IMR-90 (cell line): ENCODE results near the gene SIK3. TPM values are rescaled to one million over a fixed set of nuclear protein-coding genes. Genes with fewer than 3 reads are reported as not detected.

Source experiments
- ATAC-seq: fragments of 200-7000 bp; cut with Tn5 transposase; 2 replicates; pipeline ENCODE4 v1.9.1; 2020; ENCODE audit warnings: low read depth, mild to moderate bottlenecking, moderate library complexity
- BruUV-seq: library from RNA; stranded (reverse); fragments of 400-500 nt; replicated peaks from 2 replicates; lab custom pipeline; 2021; lab: Mats Ljungman, UMichigan
- CTCF ChIA-PET: fragments of 300-600 bp; formaldehyde crosslinking; extraction: SDS; loops from one replicate; lab custom pipeline; 2021; ENCODE audit warnings: antibody characterized with exemption; lab: Yijun Ruan, JAX
- POLR2A ChIA-PET: fragments of 300-600 bp; sonication (Branson Sonifier 250); formaldehyde crosslinking; loops from one replicate; lab custom pipeline; 2022; ENCODE audit warnings: antibody characterized with exemption; ENCODE audit not compliant: unreplicated experiment; lab: Charles Lee
- DNase-seq: peaks from one replicate; pipeline ENCODE4 v3.0.0; 2013
- H2AFZ ChIP-seq: replicated peaks from 2 replicates; pipeline ENCODE3; 2013; ENCODE audit warnings: low read length, mild to moderate bottlenecking; ENCODE audit not compliant: poor library complexity
- H2AK5ac ChIP-seq: 2 replicates; pipeline ENCODE4 v1.6.1; 2013; ENCODE audit warnings: low read depth, low read length, inconsistent platforms
- H2AK9ac ChIP-seq: replicated peaks from 2 replicates; pipeline ENCODE3; 2013; ENCODE audit warnings: mild to moderate bottlenecking, low read depth, low read length, moderate library complexity; ENCODE audit not compliant: poor library complexity
- H2BK120ac ChIP-seq: 2 replicates; pipeline ENCODE4 v1.6.1; 2013; ENCODE audit warnings: low read depth, low read length, inconsistent platforms
- H2BK15ac ChIP-seq: 3 replicates; pipeline ENCODE4 v1.6.1; 2013; ENCODE audit warnings: low read depth, low read length, inconsistent platforms
- H2BK20ac ChIP-seq: 2 replicates; pipeline ENCODE4 v1.6.1; 2013; ENCODE audit warnings: low read depth, mild to moderate bottlenecking, inconsistent platforms, low read length, moderate library complexity
- H2BK5ac ChIP-seq: 2 replicates; pipeline ENCODE4 v1.6.1; 2013; ENCODE audit warnings: mild to moderate bottlenecking, low read depth, low read length, inconsistent platforms; ENCODE audit not compliant: poor library complexity, severe bottlenecking
- H3K14ac ChIP-seq: replicated peaks from 2 replicates; pipeline ENCODE4 v1.6.1; 2013; ENCODE audit warnings: low read depth, low read length, inconsistent platforms
- H3K18ac ChIP-seq: 2 replicates; pipeline ENCODE4 v1.6.1; 2013; ENCODE audit warnings: low read depth, low read length, control low read depth
- H3K23ac ChIP-seq: 2 replicates; pipeline ENCODE4 v1.6.1; 2013; ENCODE audit warnings: low read depth, low read length, inconsistent platforms
- H3K27ac ChIP-seq: 2 replicates; pipeline ENCODE4 v1.5.1; 2013; ENCODE audit warnings: mild to moderate bottlenecking, control low read depth, low read length; ENCODE audit not compliant: insufficient read depth
- H3K27me3 ChIP-seq: 2 replicates; pipeline ENCODE4 v1.6.1; 2013; ENCODE audit warnings: low read length; ENCODE audit not compliant: control insufficient read depth, insufficient read depth
- H3K36me3 ChIP-seq: 2 replicates; pipeline ENCODE4 v1.6.1; 2013; ENCODE audit warnings: low read length, mixed read lengths; ENCODE audit not compliant: control insufficient read depth, insufficient read depth
- H3K4ac ChIP-seq: 2 replicates; pipeline ENCODE4 v1.6.1; 2013; ENCODE audit warnings: low read depth, low read length, inconsistent platforms
- H3K4me1 ChIP-seq: 2 replicates; pipeline ENCODE4 v1.6.1; 2013; ENCODE audit warnings: low read length, mixed read lengths; ENCODE audit not compliant: control insufficient read depth, insufficient read depth
- H3K4me2 ChIP-seq: 2 replicates; pipeline ENCODE4 v1.6.1; 2013; ENCODE audit warnings: low read depth, mild to moderate bottlenecking, control low read depth, low read length, moderate library complexity
- H3K4me3 ChIP-seq: 2 replicates; pipeline ENCODE4 v1.5.1; 2013; ENCODE audit warnings: low read depth, mild to moderate bottlenecking, control low read depth, low read length, moderate library complexity; ENCODE audit not compliant: insufficient read depth
- H3K56ac ChIP-seq: 2 replicates; pipeline ENCODE4 v1.6.1; 2013; ENCODE audit warnings: low read length, inconsistent platforms; ENCODE audit not compliant: insufficient read depth; ENCODE audit errors: extremely low read depth
- H3K79me1 ChIP-seq, 2 experiments: 2 replicates each; pipeline ENCODE4 v1.6.1; 2013; ENCODE audit warnings: low read length in 2 of 2, inconsistent platforms in 1 of 2, low read depth in 1 of 2
- H3K9ac ChIP-seq: 2 replicates; pipeline ENCODE4 v1.6.1; 2013; ENCODE audit warnings: low read depth, low read length, control low read depth
- H3K9me1 ChIP-seq: 2 replicates; pipeline ENCODE4 v1.6.1; 2013; ENCODE audit warnings: low read length, inconsistent platforms; ENCODE audit not compliant: insufficient read depth
- H3K9me3 ChIP-seq: 2 replicates; pipeline ENCODE4 v1.6.1; 2013; ENCODE audit warnings: low read length; ENCODE audit not compliant: control insufficient read depth, insufficient read depth
- H4K20me1 ChIP-seq: 2 replicates; pipeline ENCODE4 v1.6.1; 2013; ENCODE audit warnings: low read length, inconsistent platforms; ENCODE audit not compliant: insufficient read depth
- H4K5ac ChIP-seq: 2 replicates; pipeline ENCODE4 v1.6.1; 2013; ENCODE audit warnings: mild to moderate bottlenecking, low read depth, low read length, control low read depth
- H4K8ac ChIP-seq, 2 experiments: 2 replicates each; pipeline ENCODE4 v1.6.1; 2013; ENCODE audit warnings: low read depth in 2 of 2, low read length in 2 of 2, control low read depth in 1 of 2, inconsistent platforms in 1 of 2
- H4K91ac ChIP-seq: 2 replicates; pipeline ENCODE4 v1.6.1; 2013; ENCODE audit warnings: low read depth, low read length, inconsistent platforms; ENCODE audit not compliant: insufficient read depth
- CEBPB ChIP-seq: IDR thresholded peaks from 2 replicates; pipeline ENCODE4 v1.6.1; 2012; ENCODE audit warnings: low read depth, low read length, improper control_type of control experiment
- ELK1 ChIP-seq: fragments of 150-350 bp; IDR thresholded peaks from 2 replicates; pipeline ENCODE4 v1.6.1; 2016; ENCODE audit warnings: low read depth, mild to moderate bottlenecking, low read length, moderate library complexity, borderline replicate concordance
- MXI1 ChIP-seq: IDR thresholded peaks from 2 replicates; pipeline ENCODE4 v1.6.1; 2012; ENCODE audit warnings: low read depth, mild to moderate bottlenecking, low read length, moderate library complexity, borderline replicate concordance
- POLR2A ChIP-seq: IDR thresholded peaks from 2 replicates; pipeline ENCODE4 v1.6.1; 2012; ENCODE audit warnings: mild to moderate bottlenecking, low read depth, low read length
- RAD21 ChIP-seq: IDR thresholded peaks from 2 replicates; pipeline ENCODE4 v1.6.1; 2012; ENCODE audit warnings: low read length, improper control_type of control experiment
- RCOR1 ChIP-seq: IDR thresholded peaks from 2 replicates; pipeline ENCODE4 v1.6.1; 2012; ENCODE audit warnings: mild to moderate bottlenecking, low read length, improper control_type of control experiment; ENCODE audit not compliant: insufficient replicate concordance
- WGBS, 2 experiments: methylation state at CpG; one replicate each; pipeline versions ENCODE4 v1.1.5 to v1.1.7; 2013; ENCODE audit warnings: missing lambda C conversion rate in 2 of 2; ENCODE audit not compliant: insufficient read length in 1 of 2; ENCODE audit errors: extremely low coverage in 2 of 2; 5-methylcytosine and 5-hydroxymethylcytosine counted together
- dilution Hi-C: fragments of 300-500 bp; cut with HindIII; formaldehyde crosslinking; loops from one replicate; pipeline ENCODE4 v1.14.3; 2018; ENCODE audit warnings: low sequenced_read_pairs; ENCODE audit not compliant: unreplicated experiment
- in situ Hi-C: fragments of 300-500 bp; cut with MboI; formaldehyde crosslinking; loops from 3 replicates; pipeline ENCODE4 v1.14.3; 2019; ENCODE audit warnings: low sequenced_read_pairs, inconsistent platforms, mixed read lengths
- intact Hi-C: fragments of 100-400 bp; cut with micrococcal nuclease; formaldehyde crosslinking; loops from 2 replicates; pipeline ENCODE4 v1.10.0; 2022
- polyA plus RNA-seq, 3 experiments: library from polyadenylated mRNA; depleted of rRNA; stranded (reverse); fragments of >200 nt; gene quantifications; 2 replicates each; pipeline ENCODE4 v1.2.3, GENCODE V29; 2012; ENCODE audit warnings: low replicate concordance in 1 of 3
- total RNA-seq: library from RNA; depleted of rRNA; stranded (reverse); fragments of >200 nt; gene quantifications from 2 replicates; pipeline ENCODE4 v1.2.3, GENCODE V29; 2012
- TF ChIP-seq, protein P1 (sequence below): fragments of 150-350 bp; IDR thresholded peaks from 2 replicates; pipeline ENCODE4 v1.6.1; 2017; ENCODE audit warnings: mild to moderate bottlenecking, antibody characterized with exemption, low read length, low read depth

Gene SIK3
- total and polyA plus RNA-seq, 2 of the 4 experiments (the other 2 are of a cell fraction), result 8.2 to 9.1 TPM

DNA sequence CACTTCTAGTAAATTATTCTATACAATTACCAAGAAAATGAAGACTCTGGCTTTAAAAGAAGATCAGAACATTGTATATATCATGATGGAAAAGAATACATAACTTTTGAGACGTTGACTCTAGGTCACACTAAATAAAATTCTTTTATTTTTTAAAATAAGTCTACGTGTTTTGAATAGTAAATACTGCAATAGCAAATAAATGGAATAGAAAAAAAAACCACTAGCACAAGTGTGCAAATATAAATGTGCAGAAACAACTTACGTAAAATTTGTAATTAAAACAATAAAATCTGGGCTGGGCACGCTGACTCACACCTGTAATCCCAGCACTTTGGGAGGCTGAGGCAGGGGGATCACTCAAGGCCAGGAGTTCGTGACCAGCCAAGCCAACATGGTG, 17.9 kb downstream of the SIK3 start:
- H3K14ac ChIP-seq, result no peak overlapping the region
- no peak overlapping the region for H2AK5ac ChIP-seq
- dilution Hi-C loops, result no loop called here
- H3K36me3 ChIP-seq, result no peaks in the 10 kb centered on the region
- 0 out of 2 replicates have a peak, but pooled peaks cover 5% of the 10 kb centered on the region for H3K9me1 ChIP-seq
- no peak overlapping the region for H4K5ac ChIP-seq
- CTCF ChIA-PET, result interaction anchor here (0.8 to 1.4 kb wide), 2 partner anchors 18 to 198 kb away, joined by 3 to 5 read pairs; no protein-coding TSS in a partner anchor
- no peak overlapping the region for H3K4me3 ChIP-seq
- POLR2A ChIA-PET, result no interaction called here
- H3K9ac ChIP-seq, result no peak overlapping the region
- DNase-seq (no peak), ATAC-seq (no peak)
- no peak overlapping the region for H2AFZ ChIP-seq
- no peak overlapping the region for H2BK20ac ChIP-seq
- in situ Hi-C loops, result no loop called here
- H3K27me3 ChIP-seq, result no peaks in the 10 kb centered on the region
- intact Hi-C loops, result no loop called here
- H2AK9ac ChIP-seq, result no peak overlapping the region
- no peak overlapping the region for H3K18ac ChIP-seq
- H4K20me1 ChIP-seq, result peaks cover 35% of the 10 kb centered on the region
- H3K56ac ChIP-seq, result no peak overlapping the region
- no peak overlapping the region for H2BK120ac ChIP-seq
- no peak overlapping the region for H3K4ac ChIP-seq
- no peak overlapping the region for H4K8ac ChIP-seq
- H3K79me1 ChIP-seq, result peaks cover 23 to 28% of the 10 kb centered on the region in 2 experiments
- H3K9me3 ChIP-seq, result no peaks in the 10 kb centered on the region
- TF ChIP-seq RCOR1, result no peak
- no peak for TF ChIP-seq CEBPB
- TF ChIP-seq ELK1, result no peak
- TF ChIP-seq, protein P1, sequence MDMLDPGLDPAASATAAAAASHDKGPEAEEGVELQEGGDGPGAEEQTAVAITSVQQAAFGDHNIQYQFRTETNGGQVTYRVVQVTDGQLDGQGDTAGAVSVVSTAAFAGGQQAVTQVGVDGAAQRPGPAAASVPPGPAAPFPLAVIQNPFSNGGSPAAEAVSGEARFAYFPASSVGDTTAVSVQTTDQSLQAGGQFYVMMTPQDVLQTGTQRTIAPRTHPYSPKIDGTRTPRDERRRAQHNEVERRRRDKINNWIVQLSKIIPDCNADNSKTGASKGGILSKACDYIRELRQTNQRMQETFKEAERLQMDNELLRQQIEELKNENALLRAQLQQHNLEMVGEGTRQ, result no peak
- TF ChIP-seq MXI1, result no peak
- no peak for TF ChIP-seq POLR2A
- no peak for TF ChIP-seq RAD21
- 100% methylated on average over 2 of the region's 5 CpGs; no CpG with 5 or more reads in 1 of the 2 experiments for WGBS, 2 experiments
- no TSS peak for BruUV-seq
- no peak overlapping the region for H3K4me2 ChIP-seq
- no peak overlapping the region for H3K23ac ChIP-seq
- H2BK5ac ChIP-seq, result no peak overlapping the region
- no peak overlapping the region for H2BK15ac ChIP-seq
- no peak overlapping the region for H3K27ac ChIP-seq
- H4K91ac ChIP-seq, result no peak overlapping the region
- peaks cover 7% of the 10 kb centered on the region for H3K4me1 ChIP-seq
